Fibroblast of skin of left biceps (primary cell): Measurements from ENCODE around the gene SLIRP.
A peak's percentile ranks its signal among the peaks of the same experiment; 100 is the strongest.
"Not testable (repeated sequence)": the region's sequence is repeated elsewhere in the genome, so short reads cannot be mapped to it uniquely, and the experiment has no call there.

Experiments
- DNase-seq, 2 experiments: peaks; one replicate each; pipeline ENCODE4 v3.0.0-alpha.2; 2013; ENCODE audit warnings: low read depth in 2 of 2

Gene SLIRP

GRCh38 chr14:77746064-77746702 lies 38.3 kb downstream of the SLIRP start:
- DNase-seq: no peak

GRCh38 chr14:77747425-77747824 lies 39.5 kb downstream of the SLIRP start:
- DNase-seq: not testable (repeated sequence)

- no peak for DNase-seq
Measured at GRCh38 chr14:77752266-77752665, 44.4 kb downstream of the SLIRP start.

GRCh38 chr14:77752799-77753516 lies 45.1 kb downstream of the SLIRP start:
- DNase-seq: no peak

GRCh38 chr14:77760381-77761204 lies 52.7 kb downstream of the SLIRP start, which contains the start of gene SNW1:
SNW1 (minus strand) TSS chr14:77761156; CDS start chr14:77761127, 29 bp downstream.
- peak; percentile 10 to 72 for DNase-seq

GRCh38 chr14:77761205-77761931 lies 53.5 kb downstream of the SLIRP start:
- peak; percentile 36 to 77 for DNase-seq

- no peak for DNase-seq
Measured at GRCh38 chr14:77763316-77763715, 55.4 kb downstream of the SLIRP start.

GRCh38 chr14:77763978-77764377 lies 56.1 kb downstream of the SLIRP start:
- DNase-seq: no peak
